Measurements from ENCODE around the gene SMCO4. TPM values are rescaled to one million over a fixed set of nuclear protein-coding genes. Genes with fewer than 3 reads are reported as not detected.

SMCO4 gene
- total and polyA plus RNA-seq, 2 of the 8 experiments (the other 6 are each of a cell fraction or from before 2014, with no cell fraction given) = 33.2 to 53.9 TPM

- Histone ChIP-seq H3K79me1 (ENCODE audit: low read depth, low read length) (peaks cover 11% of the 10 kb centered on the region), H3K79me2 (ENCODE audit: control insufficient read depth in 1 of 2, insufficient read depth in 2 of 2, low read length in 2 of 2) (peaks cover 0 to 93% of the 10 kb centered on the region in 2 experiments; a peak in 2 of 4 replicates)
- POLR2A ChIA-PET (ENCODE audit: partially characterized antibody) = interaction anchor here (0.9 to 1.3 kb wide), 3 partner anchors 10 to 465 kb away, joined by 3 read pairs; no protein-coding TSS in a partner anchor
These were observed 6.9 kb downstream of the SMCO4 start for GRCh38 chr11:93536101-93536861.

More at GRCh38 chr11:93536101-93536861, 6.9 kb downstream of the SMCO4 start:
- FAIRE-seq (no peak), DNase-seq (ENCODE audit: low read depth in 1 of 2, low spot score in 2 of 2) (no peak)
- H3K14ac ChIP-seq (ENCODE audit: insufficient read length) = no peak overlapping the region
- no peak overlapping the region for H3K18ac ChIP-seq (ENCODE audit: extremely low read depth, low read length)
- no peak overlapping the region for H4K91ac ChIP-seq (replicated peaks; ENCODE audit: insufficient read length, low read length)
- H3K23me2 ChIP-seq (ENCODE audit: low read depth, low read length) = no peaks in the 10 kb centered on the region
- no peak overlapping the region for H2AFZ ChIP-seq (ENCODE audit: low read length)
- no peak overlapping the region for H2BK12ac ChIP-seq (ENCODE audit: low read depth, low read length)
- H2AK5ac ChIP-seq (ENCODE audit: low read depth, low read length) = no peak overlapping the region
- H3K9ac ChIP-seq (replicated peaks in 1 of 4; ENCODE audit: extremely low read depth in 1 of 4, low read depth in 3 of 4, low read length in 3 of 4) = no peak overlapping the region
- no peak overlapping the region for H3K27ac ChIP-seq (ENCODE audit: low read depth, low read length)
- peaks cover 3 to 8% (median 5%) of the 10 kb centered on the region in 4 experiments; a peak in 6 of 7 replicates for H3K4me1 ChIP-seq (replicated peaks in 1 of 4; ENCODE audit: control insufficient read depth in 3 of 4, insufficient read depth in 4 of 4, low read length in 3 of 4)
- H4K20me1 ChIP-seq (replicated peaks in 1 of 2; ENCODE audit: control insufficient read depth in 1 of 2, insufficient read depth in 2 of 2, low read length in 2 of 2) = peaks cover 1 to 4% of the 10 kb centered on the region in 2 experiments
- no peak overlapping the region for H3K4me2 ChIP-seq (ENCODE audit: insufficient read depth in 1 of 2, low read depth in 2 of 2, low read length in 2 of 2)
- no peak overlapping the region for H2BK5ac ChIP-seq (ENCODE audit: low read depth, low read length)
- no peak overlapping the region for H3K4me3 ChIP-seq (ENCODE audit: extremely low read depth in 1 of 4, insufficient read depth in 2 of 4, low read depth in 3 of 4, low read length in 4 of 4)
- H4K8ac ChIP-seq (ENCODE audit: extremely low read depth, insufficient read depth, low read length) = no peak overlapping the region
- H3K27me3 ChIP-seq (replicated peaks in 1 of 4; ENCODE audit: control insufficient read depth in 3 of 4, extremely low read depth in 1 of 4, insufficient read depth in 3 of 4, low read length in 3 of 4) = no peaks in the 10 kb centered on the region
- H2BK15ac ChIP-seq (ENCODE audit: low read length) = no peak overlapping the region
- H3K36me3 ChIP-seq (ENCODE audit: control insufficient read depth in 2 of 4, insufficient read depth in 4 of 4, low read length in 3 of 4) = no peaks in the 10 kb centered on the region
- no peak overlapping the region for H2BK20ac ChIP-seq (ENCODE audit: low read length)
- no peak overlapping the region for H3K23ac ChIP-seq (ENCODE audit: insufficient read length)
- H2BK120ac ChIP-seq (replicated peaks; ENCODE audit: low read depth, low read length) = no peak overlapping the region
- CTCF ChIA-PET (ENCODE audit: partially characterized antibody) = interaction anchor here (0.6 to 1.6 kb wide), 6 partner anchors 9 to 301 kb away, joined by 3 to 4 read pairs (median 3); no protein-coding TSS in a partner anchor
- no peaks in the 10 kb centered on the region for H3K9me3 ChIP-seq (ENCODE audit: insufficient read depth in 2 of 2, low read depth in 1 of 2, low read length in 1 of 2)
- no peak overlapping the region for H4K5ac ChIP-seq (ENCODE audit: insufficient read length, low read depth, low read length)
- TF ChIP-seq CTCF (IDR thresholded peaks at IDR 0.05; ENCODE audit: control extremely low read depth in 1 of 3, insufficient read depth in 1 of 3, low read depth in 1 of 3, low read length in 3 of 3) (no peak), CEBPB (IDR thresholded peaks at IDR 0.05; ENCODE audit: low read depth, low read length) (peak; percentile 47; the same call in 1 of the 2 replicates)
- H3K56ac ChIP-seq (replicated peaks; ENCODE audit: insufficient read length, low read depth, low read length) = no peak overlapping the region
- WGBS, 2 experiments (ENCODE audit: extremely low coverage in 1 of 2, insufficient coverage in 1 of 2, insufficient read length in 1 of 2, insufficient replicate concordance in 2 of 2, low coverage in 1 of 2, low lambda C conversion rate in 2 of 2, missing lambda C conversion rate in 1 of 2) = 68% methylated on average over 2 of the region's 2 CpGs; no CpG with 5 or more reads in 1 of the 2 experiments
- no peak overlapping the region for H3K4ac ChIP-seq (replicated peaks; ENCODE audit: insufficient read length, low read depth, low read length)
